Lower lobe of right lung (tissue), 2 donors: ENCODE data around the gene NDUFV1. TPM values are rescaled to one million over a fixed set of nuclear protein-coding genes. Genes with fewer than 3 reads are reported as not detected.
A peak's percentile ranks its signal among the peaks of the same experiment; 100 is the strongest.
"Not testable (repeated sequence)": the region's sequence is repeated elsewhere in the genome, so short reads cannot be mapped to it uniquely, and the experiment has no call there.

Source experiments
- ATAC-seq, 2 donors: fragments of 200-7000 bp; cut with Tn5 transposase; one replicate each; pipeline ENCODE4 v1.9.1; 2020 to 2022; ENCODE audit warnings: mild to moderate bottlenecking in 2 of 2, moderate library complexity in 2 of 2
- DNase-seq: peaks from one replicate; pipeline ENCODE4 v3.0.0-alpha.2; 2020
- H3K27ac ChIP-seq: fragments of 200-600 bp; one replicate; pipeline ENCODE4 v1.8.0; 2022
- H3K27me3 ChIP-seq: fragments of 200-600 bp; one replicate; pipeline ENCODE4 v1.8.0; 2022; ENCODE audit warnings: low read depth
- H3K36me3 ChIP-seq: fragments of 200-600 bp; one replicate; pipeline ENCODE4 v1.8.0; 2022; ENCODE audit warnings: mild to moderate bottlenecking
- H3K4me1 ChIP-seq: fragments of 200-600 bp; one replicate; pipeline ENCODE4 v1.8.0; 2022
- H3K4me3 ChIP-seq: fragments of 200-600 bp; one replicate; pipeline ENCODE4 v1.8.0; 2022; ENCODE audit warnings: mild to moderate bottlenecking
- H3K9me3 ChIP-seq: fragments of 200-600 bp; one replicate; pipeline ENCODE4 v1.8.0; 2022
- intact Hi-C: fragments of 100-400 bp; cut with DNase I; formaldehyde crosslinking; loops from one replicate; pipeline ENCODE4 v1.11.0; 2022
- total RNA-seq: library from RNA; stranded (reverse); fragmentation: NEBNext Ultra II Directional; extraction: Animal tissue kit (Norgen Biotek cat#: 25700); gene quantifications from one replicate; pipeline ENCODE4 v1.2.1, GENCODE V29; 2021
- TF ChIP-seq, protein P1 (sequence below): fragments of 200-600 bp; IDR thresholded peaks from one replicate; pipeline ENCODE4 v1.8.0; 2022; ENCODE audit warnings: antibody characterized with exemption, mild to moderate bottlenecking
- donor health status: DM: no; HTN: yes; CAD: no; lungs with severe emphysema.

Gene NDUFV1
- total RNA-seq, 1 donor from 2014 or later, result 143 TPM

DNA sequence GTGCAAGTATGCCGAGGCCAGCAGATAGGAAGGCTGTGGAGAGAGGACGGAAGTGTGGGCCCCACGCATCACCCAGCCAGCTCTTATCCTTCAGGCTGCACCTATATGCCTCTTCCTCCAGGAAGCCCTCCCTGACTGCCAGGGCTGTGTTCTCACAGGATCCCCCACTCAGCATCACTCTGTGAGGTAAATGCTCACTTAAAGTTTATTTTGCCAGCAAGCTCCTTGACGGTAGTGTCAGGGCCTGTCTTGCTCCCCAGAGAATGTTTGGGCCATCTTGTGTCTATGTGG lies 28.4 kb downstream of the NDUFV1 start:
- H3K27me3 ChIP-seq, result peaks cover 17% of the 10 kb centered on the region
- no peak overlapping the region for H3K27ac ChIP-seq
- H3K4me3 ChIP-seq, result no peak overlapping the region
- H3K4me1 ChIP-seq, result peaks cover 6% of the 10 kb centered on the region
- no peaks in the 10 kb centered on the region for H3K9me3 ChIP-seq
- no peaks in the 10 kb centered on the region for H3K36me3 ChIP-seq
- no peak for DNase-seq
- ATAC-seq, result no peak
- intact Hi-C loops, result no loop called here
- TF ChIP-seq, protein P1, sequence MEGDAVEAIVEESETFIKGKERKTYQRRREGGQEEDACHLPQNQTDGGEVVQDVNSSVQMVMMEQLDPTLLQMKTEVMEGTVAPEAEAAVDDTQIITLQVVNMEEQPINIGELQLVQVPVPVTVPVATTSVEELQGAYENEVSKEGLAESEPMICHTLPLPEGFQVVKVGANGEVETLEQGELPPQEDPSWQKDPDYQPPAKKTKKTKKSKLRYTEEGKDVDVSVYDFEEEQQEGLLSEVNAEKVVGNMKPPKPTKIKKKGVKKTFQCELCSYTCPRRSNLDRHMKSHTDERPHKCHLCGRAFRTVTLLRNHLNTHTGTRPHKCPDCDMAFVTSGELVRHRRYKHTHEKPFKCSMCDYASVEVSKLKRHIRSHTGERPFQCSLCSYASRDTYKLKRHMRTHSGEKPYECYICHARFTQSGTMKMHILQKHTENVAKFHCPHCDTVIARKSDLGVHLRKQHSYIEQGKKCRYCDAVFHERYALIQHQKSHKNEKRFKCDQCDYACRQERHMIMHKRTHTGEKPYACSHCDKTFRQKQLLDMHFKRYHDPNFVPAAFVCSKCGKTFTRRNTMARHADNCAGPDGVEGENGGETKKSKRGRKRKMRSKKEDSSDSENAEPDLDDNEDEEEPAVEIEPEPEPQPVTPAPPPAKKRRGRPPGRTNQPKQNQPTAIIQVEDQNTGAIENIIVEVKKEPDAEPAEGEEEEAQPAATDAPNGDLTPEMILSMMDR, result no peak

DNA sequence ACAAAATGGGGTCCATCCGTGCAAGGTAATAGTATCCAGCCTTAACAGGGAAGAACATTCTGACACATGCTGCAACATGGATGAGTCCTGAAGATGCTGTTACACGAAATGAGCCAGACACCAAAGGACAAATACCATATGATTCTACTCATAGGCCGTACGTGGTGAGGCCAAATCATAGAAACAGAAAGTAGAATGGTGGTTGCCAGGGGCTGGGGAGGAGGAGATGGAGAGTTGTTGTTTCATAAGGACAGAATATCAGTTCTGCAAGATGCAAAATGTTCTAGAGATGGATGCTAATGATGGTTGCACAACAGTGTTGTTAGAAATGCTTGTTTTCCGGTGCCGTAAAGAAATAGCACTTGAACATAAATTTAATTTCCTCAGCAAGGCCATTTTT lies 30.2 kb downstream of the NDUFV1 start:
- Histone ChIP-seq H3K27ac (no peak overlapping the region), H3K9me3 (no peaks in the 10 kb centered on the region), H3K36me3 (no peaks in the 10 kb centered on the region), H3K27me3 (peaks cover 29% of the 10 kb centered on the region), H3K4me1 (no peaks in the 10 kb centered on the region), H3K4me3 (no peak overlapping the region)
- intact Hi-C loops, result no loop called here
- TF ChIP-seq, protein P1, result no peak
- no peak for ATAC-seq
- no peak for DNase-seq

GRCh38 chr11:67637441-67637840 lies 30.7 kb downstream of the NDUFV1 start:
- H3K27me3 ChIP-seq, result peaks cover 29% of the 10 kb centered on the region
- ATAC-seq, H3K27ac ChIP-seq, DNase-seq, intact Hi-C loops, H3K4me3 ChIP-seq, H3K9me3 ChIP-seq, H3K4me1 ChIP-seq, H3K36me3 ChIP-seq: not testable (repeated sequence)

- peaks cover 29% of the 10 kb centered on the region for H3K27me3 ChIP-seq
- TF ChIP-seq, protein P1, result no peak
- no peaks in the 10 kb centered on the region for H3K4me1 ChIP-seq
- no peaks in the 10 kb centered on the region for H3K36me3 ChIP-seq
- ATAC-seq (no peak), DNase-seq (no peak)
- no peaks in the 10 kb centered on the region for H3K9me3 ChIP-seq
- no peak overlapping the region for H3K27ac ChIP-seq
- intact Hi-C loops, result no loop called here
- H3K4me3 ChIP-seq, result no peak overlapping the region
These were observed 32.0 kb downstream of the NDUFV1 start for GRCh38 chr11:67638535-67639437.

DNA sequence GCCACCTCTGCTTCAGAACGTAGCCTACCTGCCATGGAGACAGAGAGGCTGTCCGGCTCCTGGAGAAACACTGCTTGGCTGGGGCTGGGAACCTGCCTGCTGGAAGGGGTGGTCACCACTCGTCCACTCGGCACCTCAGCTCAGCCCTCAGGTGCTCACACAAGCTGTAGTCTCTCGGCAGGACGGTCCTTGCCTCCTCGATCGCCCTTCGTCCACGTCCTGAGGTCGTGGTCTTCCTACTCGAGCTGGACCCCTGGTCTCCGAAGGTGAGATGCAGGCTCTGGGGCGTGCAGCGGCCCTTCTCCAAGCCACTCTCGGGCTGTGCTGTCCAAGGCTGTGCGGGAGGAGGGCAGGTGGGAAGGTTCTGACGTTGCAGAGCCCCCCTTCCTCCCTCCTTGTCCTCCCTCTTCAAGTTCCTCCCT lies 32.7 kb downstream of the NDUFV1 start, which contains the start of gene TBX10:
Gene TBX10 (minus strand): TSS at position 326 of the 422 bp plus-strand sequence. CDS start 291 bp downstream, at position 35.
- DNase-seq (no peak), ATAC-seq (no peak)
- no peaks in the 10 kb centered on the region for H3K9me3 ChIP-seq
- H3K27ac ChIP-seq, result no peak within 1 kb of the TSS
- H3K27me3 ChIP-seq, result peaks cover 29% of the 10 kb centered on the region
- H3K36me3 ChIP-seq, result no peaks in the 10 kb centered on the region
- TF ChIP-seq, protein P1, result no peak
- intact Hi-C loops, result no loop called here
- no peak within 1 kb of the TSS for H3K4me3 ChIP-seq
- H3K4me1 ChIP-seq, result no peaks in the 10 kb centered on the region

DNA sequence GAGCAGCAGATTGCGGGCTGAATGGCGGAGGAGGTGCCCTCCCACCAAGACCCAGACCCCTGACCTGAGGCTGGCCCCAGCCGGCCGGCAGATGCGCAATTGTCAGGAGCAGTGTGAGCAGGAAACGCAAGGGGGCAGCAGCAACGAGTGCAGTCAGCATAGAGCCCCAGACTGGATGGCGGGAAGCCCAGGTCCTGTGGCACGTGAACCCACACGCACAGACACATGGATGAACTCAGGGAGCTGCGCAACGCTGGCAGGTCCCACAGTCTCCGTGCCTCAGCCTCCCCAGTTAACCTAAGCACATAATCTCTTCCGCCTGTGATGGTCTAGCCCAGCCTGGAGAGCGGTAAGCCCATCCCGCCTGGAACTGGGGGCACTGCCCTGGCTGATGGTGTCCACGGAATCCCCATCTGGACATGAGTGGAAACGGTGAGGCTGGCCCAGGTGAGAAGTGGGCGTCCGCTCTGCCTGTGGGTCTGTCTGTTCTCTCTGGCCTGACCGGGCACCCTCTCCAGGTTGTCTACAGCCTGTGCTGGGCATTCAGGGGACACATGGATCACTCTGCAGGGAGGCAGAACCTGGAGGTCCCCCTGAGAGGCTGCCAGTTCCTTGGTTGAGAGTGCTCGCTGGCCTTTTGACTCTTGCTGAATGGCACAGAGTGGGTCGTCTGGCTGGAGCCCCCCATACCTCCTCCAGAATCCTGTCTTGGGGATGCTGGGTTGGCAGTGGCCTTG lies 33.5 kb downstream of the NDUFV1 start:
- ATAC-seq (peak; percentile 78 to 85), DNase-seq (peak; percentile 79)
- Histone ChIP-seq H3K4me1 (no peaks in the 10 kb centered on the region), H3K9me3 (no peaks in the 10 kb centered on the region), H3K4me3 (no peak overlapping the region), H3K27me3 (peaks cover 23% of the 10 kb centered on the region), H3K36me3 (no peaks in the 10 kb centered on the region), H3K27ac (no peak overlapping the region)
- intact Hi-C loops, result no loop called here
- TF ChIP-seq, protein P1, result peak; percentile 61
